GM12878 (cell line): ENCODE data around the gene EIF2B1. TPM values are rescaled to one million over a fixed set of nuclear protein-coding genes. Genes with fewer than 3 reads are reported as not detected.

Experiments
- BMI1 ChIP-seq: fragments of 450-650 bp; IDR thresholded peaks from 2 replicates; pipeline ENCODE4 v1.6.1; 2016; ENCODE audit warnings: mild to moderate bottlenecking, moderate library complexity, borderline replicate concordance
- CBX5 ChIP-seq: sonication (generic); IDR thresholded peaks from 2 replicates; pipeline ENCODE4 v1.6.1; 2016; ENCODE audit warnings: low read depth, moderate library complexity, mild to moderate bottlenecking, inconsistent platforms
- CREB1 ChIP-seq: IDR thresholded peaks from 2 replicates; pipeline ENCODE4 v1.6.1; 2012; ENCODE audit warnings: low read depth, mild to moderate bottlenecking, inconsistent platforms
- EP300 ChIP-seq, 2 experiments: fragments of 150-350 bp in 1 of 2; IDR thresholded peaks; 2 replicates each; pipeline ENCODE4 v1.6.1; 2011 to 2012; ENCODE audit warnings: low read depth in 2 of 2, low read length in 2 of 2, borderline replicate concordance in 1 of 2, improper control_type of control experiment in 1 of 2, inconsistent platforms in 1 of 2; ENCODE audit not compliant: control insufficient read depth in 1 of 2
- HDGF ChIP-seq: fragments of 450-650 bp; IDR thresholded peaks from 2 replicates; pipeline ENCODE4 v1.6.1; 2016; ENCODE audit warnings: antibody characterized with exemption
- IKZF2 ChIP-seq, 2 experiments: fragments of 450-650 bp; IDR thresholded peaks; 2 replicates each; pipeline ENCODE4 v1.6.1; 2017; ENCODE audit warnings: mild to moderate bottlenecking in 2 of 2, moderate library complexity in 2 of 2
- MEF2A ChIP-seq: IDR thresholded peaks from 2 replicates; pipeline ENCODE4 v1.6.1; 2011; ENCODE audit warnings: low read depth, mild to moderate bottlenecking, low read length, moderate library complexity; ENCODE audit not compliant: insufficient read depth
- NFIC ChIP-seq: IDR thresholded peaks from 2 replicates; pipeline ENCODE4 v1.6.1; 2012; ENCODE audit warnings: low read depth, mild to moderate bottlenecking, inconsistent platforms, low read length, moderate library complexity
- PML ChIP-seq: IDR thresholded peaks from 2 replicates; pipeline ENCODE4 v1.6.1; 2012; ENCODE audit warnings: low read length, inconsistent platforms
- RUNX3 ChIP-seq: IDR thresholded peaks from 2 replicates; pipeline ENCODE4 v1.6.1; 2012; ENCODE audit warnings: low read length, inconsistent platforms
- SIN3A ChIP-seq: IDR thresholded peaks from 2 replicates; pipeline ENCODE4 v1.6.1; 2012; ENCODE audit warnings: low read depth, low read length, improper control_type of control experiment
- SIX5 ChIP-seq: IDR thresholded peaks from 2 replicates; pipeline ENCODE4 v1.6.1; 2011; ENCODE audit warnings: mild to moderate bottlenecking, low read depth, low read length, moderate library complexity; ENCODE audit not compliant: severe bottlenecking
- SP1 ChIP-seq: IDR thresholded peaks from one replicate; pipeline ENCODE4 v1.6.1; 2011; ENCODE audit warnings: low read depth, low read length
- SUPT20H ChIP-seq: IDR thresholded peaks from 2 replicates; pipeline ENCODE4 v1.6.1; 2011; ENCODE audit warnings: low read depth, mild to moderate bottlenecking, low read length, moderate library complexity, borderline replicate concordance; ENCODE audit not compliant: control insufficient read depth
- TCF3 ChIP-seq: IDR thresholded peaks from 2 replicates; pipeline ENCODE4 v1.6.1; 2012; ENCODE audit warnings: low read depth, mild to moderate bottlenecking, low read length, borderline replicate concordance; ENCODE audit not compliant: insufficient read depth
- ZBED1 ChIP-seq: IDR thresholded peaks from 2 replicates; pipeline ENCODE4 v1.6.1; 2016; ENCODE audit warnings: borderline replicate concordance
- ZNF207 ChIP-seq: fragments of 450-650 bp; IDR thresholded peaks from 2 replicates; pipeline ENCODE4 v1.6.1; 2014; ENCODE audit warnings: antibody characterized with exemption, mild to moderate bottlenecking, borderline replicate concordance
- polyA plus RNA-seq, 11 experiments: library from polyadenylated mRNA; depleted of rRNA in 4 of 11; unstranded in 6 of 11; stranded (reverse) in 5 of 11; fragments of >200 nt; fragmentation: Nextera tagmentation in 4 of 11; fragmentation: Illumina TruSeq in 1 of 11; extraction: Ambion mirVana in 4 of 11; extraction: Trizol in 1 of 11; gene quantifications; 1 replicate in 1 of 11; 2 replicates in 10 of 11; pipeline versions ENCODE4 v1.2.1 to v1.2.3, GENCODE V29; 2011 to 2016; ENCODE audit warnings: inconsistent platforms in 2 of 11, missing spikeins in 2 of 11, low read depth in 1 of 11
- total RNA-seq, 4 experiments: library from RNA; depleted of rRNA in 3 of 4; stranded (reverse); fragments of >200 nt in 3 of 4; fragmentation: Illumina TruSeq in 1 of 4; extraction: Trizol in 1 of 4; gene quantifications; 2 replicates each; pipeline versions ENCODE4 v1.2.1 to v1.2.3, GENCODE V29; 2013 to 2021
- TF ChIP-seq, protein P1 (sequence below): fragments of 450-650 bp; IDR thresholded peaks from 2 replicates; pipeline ENCODE4 v1.6.1; 2017; ENCODE audit warnings: mild to moderate bottlenecking, moderate library complexity
- TF ChIP-seq, protein P2 (sequence below): fragments of 150-350 bp; IDR thresholded peaks from 2 replicates; pipeline ENCODE4 v1.6.1; 2016; ENCODE audit warnings: low read depth, low read length
- TF ChIP-seq, protein P3 (sequence below): fragments of 450-650 bp; IDR thresholded peaks from 2 replicates; pipeline ENCODE4 v1.6.1; 2017; ENCODE audit warnings: mild to moderate bottlenecking, low read depth, inconsistent platforms; ENCODE audit not compliant: poor library complexity, severe bottlenecking

EIF2B1 gene
- total and polyA plus RNA-seq, 10 of the 15 experiments (the other 5 are each of a cell fraction or from before 2014, with no cell fraction given), result 17.6 to 131 (median 49.1) TPM

DNA sequence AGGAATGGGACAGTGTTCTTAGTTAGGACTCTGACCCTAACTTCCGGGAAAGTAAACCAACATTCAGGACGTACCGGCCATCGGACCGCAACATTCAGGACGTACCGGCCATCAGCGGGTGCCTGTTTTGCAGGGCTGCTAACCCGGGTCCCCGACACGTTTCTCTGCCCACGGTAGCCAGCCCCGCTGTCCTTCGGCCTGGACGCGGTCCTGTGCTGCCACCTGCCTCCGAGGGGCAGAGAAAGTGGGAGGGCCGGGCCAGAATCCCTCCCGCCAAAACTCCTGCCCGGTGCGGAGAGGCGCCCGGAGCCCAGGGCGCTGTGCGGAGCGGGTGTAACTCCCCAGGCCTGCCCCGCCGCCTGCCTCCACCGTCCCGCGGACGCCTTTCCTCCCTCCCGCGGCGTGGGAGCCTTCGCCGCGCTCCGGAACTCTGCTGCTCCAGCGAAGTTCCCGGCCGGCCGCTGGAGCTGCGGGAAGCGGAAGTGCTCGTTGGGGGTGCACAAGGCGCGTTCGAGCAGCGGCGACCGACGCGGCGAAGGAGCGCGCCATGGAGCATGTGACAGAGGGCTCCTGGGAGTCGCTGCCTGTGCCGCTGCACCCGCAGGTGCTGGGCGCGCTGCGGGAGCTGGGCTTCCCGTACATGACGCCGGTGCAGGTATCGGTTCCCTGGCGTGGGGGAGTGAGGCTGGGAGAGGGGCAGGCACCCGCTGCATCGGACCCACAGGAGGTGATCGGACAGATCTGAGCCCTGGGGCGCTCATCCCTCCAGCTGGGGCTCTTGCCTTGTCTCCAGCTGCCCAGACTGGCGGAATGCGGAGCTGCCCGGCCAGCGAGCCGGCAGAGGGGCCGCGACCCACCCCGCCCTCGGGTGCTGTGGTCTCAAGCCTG is 31.6 kb downstream of the EIF2B1 start, which contains the start of gene DDX55 (continued):
- TF ChIP-seq, protein P1, sequence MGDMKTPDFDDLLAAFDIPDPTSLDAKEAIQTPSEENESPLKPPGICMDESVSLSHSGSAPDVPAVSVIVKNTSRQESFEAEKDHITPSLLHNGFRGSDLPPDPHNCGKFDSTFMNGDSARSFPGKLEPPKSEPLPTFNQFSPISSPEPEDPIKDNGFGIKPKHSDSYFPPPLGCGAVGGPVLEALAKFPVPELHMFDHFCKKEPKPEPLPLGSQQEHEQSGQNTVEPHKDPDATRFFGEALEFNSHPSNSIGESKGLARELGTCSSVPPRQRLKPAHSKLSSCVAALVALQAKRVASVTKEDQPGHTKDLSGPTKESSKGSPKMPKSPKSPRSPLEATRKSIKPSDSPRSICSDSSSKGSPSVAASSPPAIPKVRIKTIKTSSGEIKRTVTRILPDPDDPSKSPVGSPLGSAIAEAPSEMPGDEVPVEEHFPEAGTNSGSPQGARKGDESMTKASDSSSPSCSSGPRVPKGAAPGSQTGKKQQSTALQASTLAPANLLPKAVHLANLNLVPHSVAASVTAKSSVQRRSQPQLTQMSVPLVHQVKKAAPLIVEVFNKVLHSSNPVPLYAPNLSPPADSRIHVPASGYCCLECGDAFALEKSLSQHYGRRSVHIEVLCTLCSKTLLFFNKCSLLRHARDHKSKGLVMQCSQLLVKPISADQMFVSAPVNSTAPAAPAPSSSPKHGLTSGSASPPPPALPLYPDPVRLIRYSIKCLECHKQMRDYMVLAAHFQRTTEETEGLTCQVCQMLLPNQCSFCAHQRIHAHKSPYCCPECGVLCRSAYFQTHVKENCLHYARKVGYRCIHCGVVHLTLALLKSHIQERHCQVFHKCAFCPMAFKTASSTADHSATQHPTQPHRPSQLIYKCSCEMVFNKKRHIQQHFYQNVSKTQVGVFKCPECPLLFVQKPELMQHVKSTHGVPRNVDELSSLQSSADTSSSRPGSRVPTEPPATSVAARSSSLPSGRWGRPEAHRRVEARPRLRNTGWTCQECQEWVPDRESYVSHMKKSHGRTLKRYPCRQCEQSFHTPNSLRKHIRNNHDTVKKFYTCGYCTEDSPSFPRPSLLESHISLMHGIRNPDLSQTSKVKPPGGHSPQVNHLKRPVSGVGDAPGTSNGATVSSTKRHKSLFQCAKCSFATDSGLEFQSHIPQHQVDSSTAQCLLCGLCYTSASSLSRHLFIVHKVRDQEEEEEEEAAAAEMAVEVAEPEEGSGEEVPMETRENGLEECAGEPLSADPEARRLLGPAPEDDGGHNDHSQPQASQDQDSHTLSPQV, result peak; percentile 34; the same call in 1 of the 2 replicates
- TF ChIP-seq MEF2A, result peak; percentile 76
- no peak for TF ChIP-seq ZBED1
- no peak for TF ChIP-seq NFIC
- peak; percentile 94 for TF ChIP-seq CREB1
- no peak for TF ChIP-seq EP300 (IDR thresholded peaks at IDR 0.05; ENCODE audit: borderline replicate concordance in 1 of 2, control insufficient read depth in 1 of 2, low read depth in 2 of 2, low read length in 2 of 2)
- TF ChIP-seq, protein P2, sequence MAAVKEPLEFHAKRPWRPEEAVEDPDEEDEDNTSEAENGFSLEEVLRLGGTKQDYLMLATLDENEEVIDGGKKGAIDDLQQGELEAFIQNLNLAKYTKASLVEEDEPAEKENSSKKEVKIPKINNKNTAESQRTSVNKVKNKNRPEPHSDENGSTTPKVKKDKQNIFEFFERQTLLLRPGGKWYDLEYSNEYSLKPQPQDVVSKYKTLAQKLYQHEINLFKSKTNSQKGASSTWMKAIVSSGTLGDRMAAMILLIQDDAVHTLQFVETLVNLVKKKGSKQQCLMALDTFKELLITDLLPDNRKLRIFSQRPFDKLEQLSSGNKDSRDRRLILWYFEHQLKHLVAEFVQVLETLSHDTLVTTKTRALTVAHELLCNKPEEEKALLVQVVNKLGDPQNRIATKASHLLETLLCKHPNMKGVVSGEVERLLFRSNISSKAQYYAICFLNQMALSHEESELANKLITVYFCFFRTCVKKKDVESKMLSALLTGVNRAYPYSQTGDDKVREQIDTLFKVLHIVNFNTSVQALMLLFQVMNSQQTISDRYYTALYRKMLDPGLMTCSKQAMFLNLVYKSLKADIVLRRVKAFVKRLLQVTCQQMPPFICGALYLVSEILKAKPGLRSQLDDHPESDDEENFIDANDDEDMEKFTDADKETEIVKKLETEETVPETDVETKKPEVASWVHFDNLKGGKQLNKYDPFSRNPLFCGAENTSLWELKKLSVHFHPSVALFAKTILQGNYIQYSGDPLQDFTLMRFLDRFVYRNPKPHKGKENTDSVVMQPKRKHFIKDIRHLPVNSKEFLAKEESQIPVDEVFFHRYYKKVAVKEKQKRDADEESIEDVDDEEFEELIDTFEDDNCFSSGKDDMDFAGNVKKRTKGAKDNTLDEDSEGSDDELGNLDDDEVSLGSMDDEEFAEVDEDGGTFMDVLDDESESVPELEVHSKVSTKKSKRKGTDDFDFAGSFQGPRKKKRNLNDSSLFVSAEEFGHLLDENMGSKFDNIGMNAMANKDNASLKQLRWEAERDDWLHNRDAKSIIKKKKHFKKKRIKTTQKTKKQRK, result no peak
- TF ChIP-seq, protein P3, sequence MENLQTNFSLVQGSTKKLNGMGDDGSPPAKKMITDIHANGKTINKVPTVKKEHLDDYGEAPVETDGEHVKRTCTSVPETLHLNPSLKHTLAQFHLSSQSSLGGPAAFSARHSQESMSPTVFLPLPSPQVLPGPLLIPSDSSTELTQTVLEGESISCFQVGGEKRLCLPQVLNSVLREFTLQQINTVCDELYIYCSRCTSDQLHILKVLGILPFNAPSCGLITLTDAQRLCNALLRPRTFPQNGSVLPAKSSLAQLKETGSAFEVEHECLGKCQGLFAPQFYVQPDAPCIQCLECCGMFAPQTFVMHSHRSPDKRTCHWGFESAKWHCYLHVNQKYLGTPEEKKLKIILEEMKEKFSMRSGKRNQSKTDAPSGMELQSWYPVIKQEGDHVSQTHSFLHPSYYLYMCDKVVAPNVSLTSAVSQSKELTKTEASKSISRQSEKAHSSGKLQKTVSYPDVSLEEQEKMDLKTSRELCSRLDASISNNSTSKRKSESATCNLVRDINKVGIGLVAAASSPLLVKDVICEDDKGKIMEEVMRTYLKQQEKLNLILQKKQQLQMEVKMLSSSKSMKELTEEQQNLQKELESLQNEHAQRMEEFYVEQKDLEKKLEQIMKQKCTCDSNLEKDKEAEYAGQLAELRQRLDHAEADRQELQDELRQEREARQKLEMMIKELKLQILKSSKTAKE, result no peak
- TF ChIP-seq ZNF207, result peak; percentile 98
- peak; percentile 70 for TF ChIP-seq RUNX3
- TF ChIP-seq SP1, result peak; percentile 70
- peak; percentile 85; the same call in 1 of the 2 replicates for TF ChIP-seq PML
- no peak for TF ChIP-seq HDGF
- peak; percentile 34 to 73; a peak in 2 of 4 replicates for TF ChIP-seq IKZF2 (IDR thresholded peaks at IDR 0.05)
- TF ChIP-seq CBX5, result peak; percentile 59; the same call in 1 of the 2 replicates
- TF ChIP-seq SUPT20H, result no peak
- TF ChIP-seq SIN3A, result peak; percentile 95
- TF ChIP-seq TCF3, result peak; percentile 86
- peak; percentile 77 for TF ChIP-seq SIX5
- no peak for TF ChIP-seq BMI1
